MCF 10A (cell line): Measurements from ENCODE around the gene TMEM252. TPM values are rescaled to one million over a fixed set of nuclear protein-coding genes. Genes with fewer than 3 reads are reported as not detected.
A peak's percentile ranks its signal among the peaks of the same experiment; 100 is the strongest.

Source experiments
- BruUV-seq: library from RNA; stranded (reverse); fragments of 400-500 nt; replicated peaks from 2 replicates; lab custom pipeline; 2021; lab: Mats Ljungman, UMichigan
- CTCF ChIA-PET: fragments of 300-600 bp; sonication (Branson Sonifier 250); formaldehyde crosslinking; extraction: SDS; loops from one replicate; lab custom pipeline; 2021; ENCODE audit warnings: antibody characterized with exemption, inconsistent platforms; lab: Yijun Ruan, JAX
- POLR2A ChIA-PET: fragments of 300-600, 350-650 bp; sonication (Branson Sonifier 250); formaldehyde crosslinking; extraction: SDS; loops from one replicate; lab custom pipeline; 2020; ENCODE audit warnings: antibody characterized with exemption, inconsistent platforms; lab: Yijun Ruan, JAX
- DNase-seq: peaks from one replicate; pipeline ENCODE4 v3.0.0-alpha.2; 2018; ENCODE audit not compliant: unreplicated experiment
- H3K27ac Mint-ChIP-seq: one replicate; pipeline ENCODE4 v1.8.0; 2022; ENCODE audit warnings: mild to moderate bottlenecking, low read depth, mixed read lengths; ENCODE audit not compliant: unreplicated experiment
- H3K27me3 Mint-ChIP-seq: one replicate; pipeline ENCODE4 v1.8.0; 2022; ENCODE audit warnings: mixed read lengths; ENCODE audit not compliant: insufficient read depth, unreplicated experiment
- H3K36me3 Mint-ChIP-seq: one replicate; pipeline ENCODE4 v1.8.0; 2022; ENCODE audit warnings: mild to moderate bottlenecking, moderate library complexity, mixed read lengths; ENCODE audit not compliant: insufficient read depth, unreplicated experiment
- H3K4me1 Mint-ChIP-seq: one replicate; pipeline ENCODE4 v1.8.0; 2022; ENCODE audit warnings: mixed read lengths; ENCODE audit not compliant: insufficient read depth, unreplicated experiment
- H3K4me3 Mint-ChIP-seq: one replicate; pipeline ENCODE4 v1.8.0; 2022; ENCODE audit warnings: mild to moderate bottlenecking, moderate library complexity, mixed read lengths; ENCODE audit not compliant: unreplicated experiment
- H3K9me3 Mint-ChIP-seq: one replicate; pipeline ENCODE4 v1.8.0; 2022; ENCODE audit warnings: mixed read lengths; ENCODE audit not compliant: unreplicated experiment
- CTCF ChIP-seq: fragments of 200-600 bp; IDR thresholded peaks from one replicate; pipeline ENCODE4 v1.8.0; 2022; ENCODE audit warnings: antibody characterized with exemption, mild to moderate bottlenecking; ENCODE audit not compliant: unreplicated experiment
- intact Hi-C: fragments of 100-400 bp; cut with micrococcal nuclease; formaldehyde crosslinking; loops from 2 replicates; pipeline ENCODE4 v1.14.1; 2022
- total RNA-seq: library from RNA; stranded (reverse); gene quantifications from 2 replicates; pipeline ENCODE4 v1.2.3, GENCODE V29; 2022

Gene TMEM252
- total RNA-seq, 1 experiment from 2014 or later: not detected

- H3K27ac Mint-ChIP-seq: no peak overlapping the region
- no TSS peak for BruUV-seq
Measured at GRCh38 chr9:68581696-68582095, 41.0 kb upstream of the TMEM252 start.

GRCh38 chr9:68577774-68578591 lies 37.3 kb upstream of the TMEM252 start:
- no TSS peak for BruUV-seq
- CTCF ChIA-PET: interaction anchor here (0.7 to 2.0 kb wide), 4 partner anchors 11 to 24 kb away, joined by 3 to 6 read pairs (median 4); no protein-coding TSS in a partner anchor
- no peak for DNase-seq
- POLR2A ChIA-PET: no interaction called here
- Mint-ChIP-seq H3K9me3 (no peaks in the 10 kb centered on the region), H3K4me1 (no peaks in the 10 kb centered on the region), H3K4me3 (no peak overlapping the region), H3K36me3 (no peaks in the 10 kb centered on the region), H3K27me3 (peaks cover 55% of the 10 kb centered on the region), H3K27ac (no peak overlapping the region)
- no peak for TF ChIP-seq CTCF
- intact Hi-C loops: no loop called here

More at GRCh38 chr9:68581696-68582095, 41.0 kb upstream of the TMEM252 start:
- H3K4me3 Mint-ChIP-seq: no peak overlapping the region
- TF ChIP-seq CTCF: no peak
- peaks cover 47% of the 10 kb centered on the region for H3K27me3 Mint-ChIP-seq
- intact Hi-C loops: loop anchor here (5.0 kb wide), 1 partner anchor 196 kb away; no protein-coding TSS in a partner anchor
- peaks cover 6% of the 10 kb centered on the region for H3K36me3 Mint-ChIP-seq
- ChIA-PET POLR2A (no interaction called here), CTCF (interaction anchor here (0.6 to 2.7 kb wide), 11 partner anchors 8 to 1169 kb away, joined by 3 to 12 read pairs (median 3); no protein-coding TSS in a partner anchor)
- DNase-seq: no peak
- no peaks in the 10 kb centered on the region for H3K9me3 Mint-ChIP-seq
- H3K4me1 Mint-ChIP-seq: no peaks in the 10 kb centered on the region

GRCh38 chr9:68575817-68576216 lies 35.1 kb upstream of the TMEM252 start:
- H3K27me3 Mint-ChIP-seq: peaks cover 76% of the 10 kb centered on the region
- TF ChIP-seq CTCF: no peak
- H3K4me3 Mint-ChIP-seq: no peak overlapping the region
- CTCF ChIA-PET: interaction anchor here (0.6 to 1.7 kb wide), 4 partner anchors 8 to 115 kb away, joined by 3 to 7 read pairs (median 4); no protein-coding TSS in a partner anchor
- H3K9me3 Mint-ChIP-seq: no peaks in the 10 kb centered on the region
- POLR2A ChIA-PET: no interaction called here
- intact Hi-C loops: no loop called here
- BruUV-seq: no TSS peak
- H3K36me3 Mint-ChIP-seq: no peaks in the 10 kb centered on the region
- no peaks in the 10 kb centered on the region for H3K4me1 Mint-ChIP-seq
- no peak for DNase-seq
- no peak overlapping the region for H3K27ac Mint-ChIP-seq

GRCh38 chr9:68574150-68574549 lies 33.5 kb upstream of the TMEM252 start:
- peak; percentile 13 for TF ChIP-seq CTCF
- intact Hi-C loops: no loop called here
- H3K36me3 Mint-ChIP-seq: no peaks in the 10 kb centered on the region
- no peak for DNase-seq
- no peak overlapping the region for H3K27ac Mint-ChIP-seq
- no peaks in the 10 kb centered on the region for H3K4me1 Mint-ChIP-seq
- H3K9me3 Mint-ChIP-seq: no peaks in the 10 kb centered on the region
- ChIA-PET POLR2A (interaction anchor here (1.5 kb wide), 1 partner anchor 59 kb away, joined by 3 read pairs; no protein-coding TSS in a partner anchor), CTCF (interaction anchor here (1.1 to 3.8 kb wide), 8 partner anchors 9 to 231 kb away, joined by 3 to 37 read pairs (median 10); no protein-coding TSS in a partner anchor)
- no peak overlapping the region for H3K4me3 Mint-ChIP-seq
- H3K27me3 Mint-ChIP-seq: peaks cover 78% of the 10 kb centered on the region
- no TSS peak for BruUV-seq
